Measurements from ENCODE around the gene RANBP10.
"Not testable (repeated sequence)": the region's sequence is repeated elsewhere in the genome, so short reads cannot be mapped to it uniquely, and the experiment has no call there.

Gene RANBP10

GRCh38 chr16:67713647-67714273, 92.6 kb downstream of the RANBP10 start:
- DNase-seq (ENCODE audit: low read depth): no peak

DNA sequence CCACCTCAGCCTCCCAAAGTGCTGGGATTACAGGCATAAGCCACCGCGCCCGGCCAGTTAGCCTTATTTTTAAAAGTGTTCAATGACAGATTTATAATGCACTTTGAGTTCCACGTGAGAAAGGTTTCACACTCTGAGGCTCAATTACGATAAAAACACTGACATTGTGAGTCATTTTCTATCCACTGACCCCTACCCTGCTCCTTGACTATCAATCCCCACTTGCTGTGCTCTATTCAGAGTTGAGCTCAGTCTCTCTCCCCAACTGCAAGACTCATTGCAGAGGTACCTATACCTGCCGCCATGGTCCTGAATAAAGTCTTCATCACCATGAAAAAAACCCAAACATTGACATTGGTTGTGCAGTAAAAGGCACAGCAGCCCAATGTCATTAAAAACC, 95.8 kb downstream of the RANBP10 start:
- no peak for DNase-seq (ENCODE audit: low read depth)

DNA sequence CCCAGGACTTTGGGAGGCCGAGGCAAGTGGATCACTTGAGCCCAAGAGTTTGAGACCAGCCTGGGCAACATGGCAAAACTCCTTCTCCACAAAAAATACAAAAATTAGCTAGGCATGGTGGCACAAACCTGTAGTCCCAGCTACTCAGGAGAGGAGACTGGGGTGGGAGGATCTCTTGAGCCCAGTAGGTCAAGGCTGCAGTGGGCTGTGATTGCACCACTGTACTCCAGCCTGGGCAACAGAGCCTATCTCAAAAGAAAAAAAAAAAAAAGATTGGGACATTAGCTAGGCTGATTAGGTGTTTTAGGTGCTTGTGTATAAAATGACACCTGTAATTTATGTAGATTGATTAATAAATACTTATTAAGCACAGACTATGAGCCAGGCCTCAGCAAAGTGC, 97.3 kb downstream of the RANBP10 start:
- DNase-seq (ENCODE audit: low read depth): no peak

DNA sequence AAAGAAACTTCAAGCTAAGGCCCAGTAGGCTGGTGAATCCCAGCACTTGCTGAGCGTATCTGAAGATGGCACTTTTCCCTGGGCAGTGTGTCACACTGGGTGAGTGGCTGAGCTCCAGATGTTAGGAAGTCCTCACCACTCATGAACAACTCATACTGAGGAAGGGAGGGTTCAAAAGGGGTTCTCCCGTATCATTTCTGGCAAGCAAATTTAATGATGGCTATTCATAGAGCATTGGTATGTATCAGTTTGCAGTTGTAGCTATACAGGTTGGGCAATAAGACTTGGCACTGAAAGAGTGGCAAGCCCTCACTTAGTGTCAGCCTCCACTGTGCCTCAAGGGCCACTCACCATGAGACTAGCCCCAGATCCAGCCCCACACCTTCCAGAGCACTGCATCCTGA, 98.0 kb downstream of the RANBP10 start:
- no peak for DNase-seq (ENCODE audit: low read depth)

GRCh38 chr16:67707790-67708189, 98.6 kb downstream of the RANBP10 start:
- DNase-seq (ENCODE audit: low read depth): no peak

GRCh38 chr16:67707210-67707609, 99.2 kb downstream of the RANBP10 start:
- no peak for DNase-seq (ENCODE audit: low read depth)

GRCh38 chr16:67704110-67704509, 102.2 kb downstream of the RANBP10 start:
- DNase-seq (ENCODE audit: low read depth): no peak

DNA sequence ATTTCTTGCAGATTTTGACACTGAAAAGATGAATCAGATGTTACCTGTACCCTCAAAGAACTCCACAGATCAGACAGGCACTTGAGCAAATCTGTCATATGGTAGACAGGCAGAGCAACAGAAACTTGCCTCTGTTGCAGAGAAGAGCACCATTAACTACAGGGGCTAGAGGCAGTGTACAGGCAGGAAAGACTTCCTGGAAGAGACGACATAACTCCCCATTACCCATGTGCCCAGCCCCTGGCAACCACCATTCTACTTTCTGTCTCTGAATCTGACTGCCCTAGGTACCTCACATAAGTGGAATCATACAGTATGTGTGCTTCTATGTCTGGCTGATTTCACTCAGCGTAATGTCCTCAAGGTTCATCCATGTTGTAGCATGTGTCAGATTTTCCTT, 102.7 kb downstream of the RANBP10 start:
- DNase-seq (ENCODE audit: low read depth): no peak

- DNase-seq (ENCODE audit: low read depth): no peak
These were observed 104.2 kb downstream of the RANBP10 start for GRCh38 chr16:67702130-67702529.

DNA sequence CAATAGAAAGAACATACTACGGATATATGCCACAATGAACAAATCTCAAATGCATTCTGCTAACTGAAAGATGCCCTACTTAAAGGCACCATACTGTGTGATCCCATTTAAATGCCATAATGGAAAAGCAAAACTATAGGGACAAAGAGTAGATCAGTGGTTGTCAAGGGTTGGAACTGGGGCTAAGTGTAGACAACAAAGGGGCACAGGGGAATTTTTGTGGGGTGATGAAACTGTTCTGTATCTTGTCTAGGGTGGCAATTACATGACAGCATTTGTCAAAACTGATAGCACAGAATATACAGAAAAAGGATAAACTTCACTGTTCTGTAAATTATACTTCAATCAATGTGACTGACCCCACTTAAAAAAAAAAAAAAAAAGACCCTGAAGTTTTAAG, 104.9 kb downstream of the RANBP10 start:
- DNase-seq (ENCODE audit: low read depth): no peak

DNA sequence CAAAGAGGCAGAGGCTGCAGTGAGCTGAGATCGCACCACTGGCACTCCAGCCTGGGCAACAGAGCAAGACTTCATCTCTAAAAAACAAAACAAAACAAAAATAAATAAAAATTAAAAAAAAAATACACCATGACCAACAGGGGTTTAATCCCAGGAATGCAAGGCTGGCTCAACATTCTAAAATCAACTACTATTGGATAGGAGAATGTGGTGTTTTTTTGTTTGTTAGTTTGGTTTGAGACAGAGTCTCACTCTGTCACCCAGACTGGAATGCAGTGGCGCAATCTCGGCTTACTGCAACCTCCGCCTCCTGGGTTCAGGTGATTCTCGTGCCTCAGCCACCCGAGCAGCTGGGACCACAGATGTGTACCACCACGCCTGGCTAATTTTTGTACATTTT, 107.1 kb downstream of the RANBP10 start:
- no peak for DNase-seq (ENCODE audit: low read depth)

DNA sequence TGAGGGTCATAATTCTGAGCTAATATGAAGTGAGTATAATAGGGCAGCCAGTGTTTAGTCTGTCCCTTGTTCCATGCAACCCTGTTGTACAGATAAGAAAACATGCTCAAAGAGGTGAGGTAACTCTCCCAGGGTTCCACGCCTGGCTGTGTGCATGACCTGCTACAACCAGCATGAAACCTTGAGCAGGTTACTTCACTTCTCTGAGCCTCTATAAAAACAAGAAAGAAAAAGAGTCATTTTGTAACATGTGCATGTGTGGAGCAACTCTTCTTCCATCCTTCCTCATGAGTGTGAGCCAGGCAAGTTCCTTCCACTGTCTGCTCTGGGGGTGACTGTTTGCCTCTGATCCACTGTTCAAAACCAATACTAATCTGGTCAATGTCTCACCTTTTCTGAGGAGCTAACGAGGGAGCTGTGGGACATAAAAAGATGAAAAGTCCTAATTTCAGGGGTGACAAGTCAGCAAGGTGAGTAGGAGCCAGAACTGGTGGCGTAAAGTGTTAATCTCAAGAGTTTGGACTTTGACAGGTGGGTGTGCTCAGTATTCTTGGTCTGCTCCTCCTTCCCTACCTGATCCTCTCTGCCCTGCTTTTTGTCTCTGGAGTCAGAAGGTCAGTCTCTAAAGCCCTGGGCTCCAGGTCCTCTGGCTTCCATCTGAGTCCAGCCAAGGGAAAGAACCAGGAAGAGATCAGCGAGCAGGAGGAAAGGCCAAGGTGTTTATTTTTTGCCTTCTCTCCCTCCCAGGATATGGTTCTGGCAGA, 108.8 kb downstream of the RANBP10 start:
- no peak for DNase-seq (ENCODE audit: low read depth)

- DNase-seq (ENCODE audit: low read depth): no peak
These were observed 111.7 kb downstream of the RANBP10 start for GRCh38 chr16:67694611-67695010.

DNA sequence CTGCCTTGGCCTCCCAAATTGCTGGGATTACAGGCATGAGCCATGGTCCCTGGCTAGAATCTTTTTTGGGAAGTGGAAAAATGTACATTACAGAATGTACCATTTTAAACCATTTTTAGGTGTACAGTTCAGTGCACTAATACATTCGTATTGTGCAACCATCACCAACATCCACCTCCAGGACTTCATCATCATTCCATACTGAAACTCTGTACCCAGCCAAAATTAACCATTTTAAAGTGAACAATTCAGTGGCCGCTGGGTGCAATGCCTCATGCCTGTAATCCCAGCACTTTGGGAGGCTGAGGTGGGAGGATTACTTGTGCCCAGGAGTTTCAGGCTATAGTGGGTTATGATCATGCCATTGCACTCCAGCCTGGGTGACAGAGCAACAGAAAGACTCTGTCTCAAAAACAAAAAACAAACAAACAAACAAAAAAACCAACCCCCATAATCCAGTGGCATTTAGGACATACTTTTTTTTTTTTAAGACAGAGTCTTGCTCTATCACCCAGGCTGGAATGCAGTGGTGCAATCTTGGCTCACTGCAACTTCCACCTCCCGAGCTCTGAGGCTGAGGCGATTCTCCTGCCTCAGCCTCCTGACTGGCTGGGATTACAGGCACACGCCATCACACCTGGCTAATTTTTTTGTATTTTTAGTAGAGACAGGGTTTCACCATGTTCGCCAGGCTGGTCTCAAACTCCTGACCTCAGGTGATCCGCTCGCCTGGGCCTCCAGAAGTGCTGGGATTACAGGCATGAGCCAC, 112.7 kb downstream of the RANBP10 start:
- DNase-seq (ENCODE audit: low read depth): not testable (repeated sequence)

DNA sequence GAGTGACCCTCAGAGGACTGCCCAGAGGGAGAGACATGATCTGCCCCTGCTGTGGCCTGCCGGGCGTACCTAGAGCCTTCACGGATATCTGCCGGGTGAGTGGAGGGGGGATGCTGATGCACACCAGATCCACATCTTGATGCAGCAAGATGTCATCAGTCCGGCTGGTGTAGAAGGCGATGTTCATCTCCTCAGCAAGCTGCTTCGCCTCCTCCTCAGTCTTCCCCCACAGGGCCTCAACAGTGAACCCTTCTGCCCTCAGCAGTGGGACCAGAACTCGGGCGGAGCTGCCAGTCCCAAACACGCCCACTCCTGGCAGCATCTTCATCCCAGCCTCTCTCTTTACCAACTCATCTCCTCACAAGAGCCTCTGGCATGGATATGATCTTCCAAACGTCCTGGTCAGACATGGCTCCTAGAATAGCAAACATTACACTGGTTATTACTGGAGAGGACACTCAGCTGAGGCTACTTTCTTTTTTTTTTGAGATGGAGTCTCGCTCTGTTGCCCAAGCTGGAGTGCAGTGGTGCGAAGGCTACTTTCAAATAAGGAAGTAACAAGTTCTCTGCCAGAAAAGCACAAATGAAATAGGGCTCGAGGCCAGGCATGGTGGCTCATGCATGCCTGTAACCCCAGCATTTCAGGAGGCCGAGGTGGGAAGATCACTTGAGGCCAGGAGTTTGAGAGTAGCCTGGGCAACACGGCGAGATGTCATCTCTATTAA, 120.8 kb downstream of the RANBP10 start:
- DNase-seq (ENCODE audit: low read depth): no peak

GRCh38 chr16:67683767-67684166, 122.6 kb downstream of the RANBP10 start:
- no peak for DNase-seq (ENCODE audit: low read depth)

DNA sequence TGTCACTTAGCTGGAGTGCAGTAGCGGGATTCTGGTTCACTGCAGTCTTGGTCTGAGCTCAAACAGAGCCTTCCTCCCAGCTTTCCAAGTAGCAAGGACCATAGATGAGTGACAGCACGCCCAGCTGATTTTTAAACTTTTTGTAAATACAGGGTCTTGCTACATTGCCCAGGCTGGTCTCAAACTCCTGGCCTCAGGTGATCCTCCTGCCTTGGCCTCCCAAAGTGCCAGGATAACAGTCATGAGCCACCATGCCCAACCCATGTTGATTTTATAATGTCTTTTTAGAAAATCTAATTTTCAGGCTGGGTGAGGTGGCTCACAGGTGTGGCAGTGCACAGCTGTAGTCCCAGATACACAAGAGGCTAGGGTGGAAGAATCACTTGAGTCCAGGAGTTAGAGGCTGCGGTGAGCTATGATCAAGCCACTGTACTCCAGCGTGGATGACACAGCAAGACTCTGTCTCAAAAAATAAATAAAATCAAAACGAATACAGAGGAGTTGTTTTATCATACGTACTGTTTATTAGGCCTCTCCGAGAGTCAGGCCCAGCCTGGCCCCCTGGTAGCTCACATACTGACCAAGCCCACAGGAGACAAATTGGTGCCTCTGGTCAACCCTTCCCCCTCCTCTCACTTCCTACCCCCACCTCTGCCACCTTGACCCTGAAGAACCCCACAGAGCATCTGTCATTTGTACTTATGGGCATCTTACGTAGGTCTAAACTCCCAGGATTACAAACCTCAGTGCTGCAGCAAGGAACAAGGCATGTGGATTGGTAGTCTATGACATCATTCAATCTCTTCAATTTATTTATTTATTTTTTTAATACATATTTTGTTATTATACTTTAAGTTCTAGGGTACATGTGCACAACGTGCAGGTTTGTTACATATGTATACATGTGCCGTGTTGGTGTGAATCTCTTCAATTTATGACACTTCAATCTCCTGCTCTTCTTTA, 126.1 kb downstream of the RANBP10 start:
- no peak for DNase-seq (ENCODE audit: low read depth)

DNA sequence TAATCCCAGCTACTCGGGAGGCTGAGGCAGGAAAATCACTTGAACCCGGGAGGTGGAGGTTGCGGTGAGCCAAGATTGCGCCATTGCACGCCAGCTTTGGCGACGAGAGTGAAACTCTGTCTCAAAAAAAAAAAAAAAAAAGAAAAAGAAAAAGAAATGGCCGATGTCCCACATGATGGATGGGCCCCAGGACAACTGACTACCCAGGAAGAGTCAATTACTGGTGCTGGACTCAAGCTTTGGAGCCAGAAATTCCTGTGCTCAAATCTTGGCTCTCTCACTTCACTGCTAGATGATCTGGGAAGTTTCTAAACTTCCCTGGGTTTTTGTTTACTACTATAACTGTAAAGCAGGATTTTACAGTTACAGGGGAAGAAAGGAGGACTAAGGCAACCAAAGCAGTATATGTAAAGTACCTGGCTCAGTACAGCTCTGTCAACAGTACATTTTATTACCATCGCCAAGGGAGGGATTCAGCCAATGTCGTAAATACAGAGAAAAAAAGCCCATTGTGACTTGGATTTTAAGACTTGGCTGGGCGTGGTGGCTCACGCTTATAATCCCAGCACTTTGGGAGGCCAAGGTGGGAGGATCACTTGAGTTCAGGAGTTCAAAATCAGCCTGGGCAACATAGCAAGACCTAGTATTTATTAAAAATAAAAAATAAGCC, 127.9 kb downstream of the RANBP10 start:
- no peak for DNase-seq (ENCODE audit: low read depth)

GRCh38 chr16:67677712-67678111, 128.6 kb downstream of the RANBP10 start:
- no peak for DNase-seq (ENCODE audit: low read depth)

- no peak for DNase-seq (ENCODE audit: low read depth)
These were observed 129.4 kb downstream of the RANBP10 start for GRCh38 chr16:67676939-67677338.

GRCh38 chr16:67676516-67676915, 129.8 kb downstream of the RANBP10 start:
- no peak for DNase-seq (ENCODE audit: low read depth)

Measured in activated T-cell treated with anti-CD3 and anti-CD28 coated beads for 24 hours (primary cell).